Measurements from ENCODE around the gene SLC66A3. TPM values are rescaled to one million over a fixed set of nuclear protein-coding genes. Genes with fewer than 3 reads are reported as not detected.

The SLC66A3 gene
- total and polyA plus RNA-seq, 2 donors (not counting 3 experiments of a cell fraction or from before 2014, with no cell fraction given) = 14.3 to 31.4 TPM

DNA sequence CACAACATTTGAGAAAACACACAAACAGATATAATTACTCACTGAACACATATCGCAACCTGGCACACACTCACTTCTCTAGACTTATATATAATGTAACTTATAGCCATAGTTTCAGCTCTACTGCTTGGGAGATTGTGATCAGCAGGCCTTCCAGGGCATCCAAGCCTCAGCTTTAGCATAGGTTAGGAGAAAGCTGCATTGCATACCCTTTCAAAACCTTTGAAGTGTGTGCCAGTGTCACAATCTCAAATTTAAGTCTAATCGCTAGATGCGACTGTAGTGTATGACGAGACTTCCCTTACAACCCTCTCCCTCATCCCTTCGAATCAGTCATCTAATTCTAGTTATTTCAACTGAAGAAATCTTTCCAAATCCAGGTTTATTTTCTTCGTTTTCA is 30.9 kb downstream of the SLC66A3 start:
- no peak for TF ChIP-seq EZH2 (IDR thresholded peaks at IDR 0.05; ENCODE audit: borderline replicate concordance, low read depth, low read length, severe bottlenecking)
- TF ChIP-seq, protein P1, sequence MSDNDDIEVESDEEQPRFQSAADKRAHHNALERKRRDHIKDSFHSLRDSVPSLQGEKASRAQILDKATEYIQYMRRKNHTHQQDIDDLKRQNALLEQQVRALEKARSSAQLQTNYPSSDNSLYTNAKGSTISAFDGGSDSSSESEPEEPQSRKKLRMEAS (IDR thresholded peaks at IDR 0.05; ENCODE audit: insufficient read depth, insufficient read length) = no peak
- TF ChIP-seq, protein P2, sequence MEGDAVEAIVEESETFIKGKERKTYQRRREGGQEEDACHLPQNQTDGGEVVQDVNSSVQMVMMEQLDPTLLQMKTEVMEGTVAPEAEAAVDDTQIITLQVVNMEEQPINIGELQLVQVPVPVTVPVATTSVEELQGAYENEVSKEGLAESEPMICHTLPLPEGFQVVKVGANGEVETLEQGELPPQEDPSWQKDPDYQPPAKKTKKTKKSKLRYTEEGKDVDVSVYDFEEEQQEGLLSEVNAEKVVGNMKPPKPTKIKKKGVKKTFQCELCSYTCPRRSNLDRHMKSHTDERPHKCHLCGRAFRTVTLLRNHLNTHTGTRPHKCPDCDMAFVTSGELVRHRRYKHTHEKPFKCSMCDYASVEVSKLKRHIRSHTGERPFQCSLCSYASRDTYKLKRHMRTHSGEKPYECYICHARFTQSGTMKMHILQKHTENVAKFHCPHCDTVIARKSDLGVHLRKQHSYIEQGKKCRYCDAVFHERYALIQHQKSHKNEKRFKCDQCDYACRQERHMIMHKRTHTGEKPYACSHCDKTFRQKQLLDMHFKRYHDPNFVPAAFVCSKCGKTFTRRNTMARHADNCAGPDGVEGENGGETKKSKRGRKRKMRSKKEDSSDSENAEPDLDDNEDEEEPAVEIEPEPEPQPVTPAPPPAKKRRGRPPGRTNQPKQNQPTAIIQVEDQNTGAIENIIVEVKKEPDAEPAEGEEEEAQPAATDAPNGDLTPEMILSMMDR (IDR thresholded peaks at IDR 0.05; ENCODE audit: extremely low read depth in 1 of 2, insufficient read depth in 1 of 2, low read depth in 1 of 2, low read length in 2 of 2) = no peak
- no peak for TF ChIP-seq POLR2AphosphoS5 (IDR thresholded peaks at IDR 0.05; ENCODE audit: insufficient read depth, low read depth, low read length)

More for the DNA sequence above, 30.9 kb downstream of the SLC66A3 start:
- DNase-seq (ENCODE audit: low read depth, low spot score) = no peak
- no TSS peak for BruUV-seq (replicated peaks)
- ChIA-PET CTCF (interaction anchor here (0.9 to 1.8 kb wide), 4 partner anchors 9 to 261 kb away, joined by 3 to 5 read pairs (median 4); no protein-coding TSS in a partner anchor), POLR2A (no interaction called here)
- no peak for FAIRE-seq
- H3K9ac ChIP-seq (replicated peaks; ENCODE audit: extremely low read depth, insufficient read depth, low read length) = no peak overlapping the region
- H3K79me2 ChIP-seq (ENCODE audit: control insufficient read depth, insufficient read depth, low read length) = no peaks in the 10 kb centered on the region
- intact Hi-C loops (cut with micrococcal nuclease) = no loop called here
- no peaks in the 10 kb centered on the region for H3K27me3 ChIP-seq (ENCODE audit: control insufficient read depth in 2 of 2, insufficient read depth in 2 of 2, low read length in 2 of 2)
- H3K27ac ChIP-seq (ENCODE audit: insufficient read depth, low read depth, low read length) = no peak overlapping the region
- H3K4me2 ChIP-seq (ENCODE audit: insufficient read depth, low read length) = no peak overlapping the region
- peaks cover 0 to 7% of the 10 kb centered on the region in 2 experiments for H3K36me3 ChIP-seq (ENCODE audit: control insufficient read depth in 2 of 2, extremely low read depth in 1 of 2, insufficient read depth in 2 of 2, low read length in 2 of 2)
- no peak overlapping the region for H3K4me3 ChIP-seq (replicated peaks in 1 of 3; ENCODE audit: insufficient read depth in 1 of 3, low read depth in 1 of 3, low read length in 3 of 3)
- H3K9me3 ChIP-seq (replicated peaks; ENCODE audit: control insufficient read depth, insufficient read depth, low read length) = no peaks in the 10 kb centered on the region
- dilution Hi-C loops (cut with MboI; ENCODE audit: extremely low pct_ligation_motif_present, low sequenced_read_pairs) = no loop called here
- H2AFZ ChIP-seq (ENCODE audit: low read depth, low read length) = no peak overlapping the region
- H3K9me1 ChIP-seq (replicated peaks; ENCODE audit: control insufficient read depth, extremely low read depth, insufficient read depth, low read length) = no peaks in the 10 kb centered on the region
- H3K4me1 ChIP-seq (ENCODE audit: control insufficient read depth, extremely low read depth, insufficient read depth, low read length) = peaks cover 9% of the 10 kb centered on the region
- no peaks in the 10 kb centered on the region for H4K20me1 ChIP-seq (replicated peaks; ENCODE audit: control insufficient read depth, extremely low read depth, insufficient read depth, low read length)
